Measurements from ENCODE around the gene MUC6.

GRCh38 chr11:1049911-1050580 is 13.5 kb upstream of the MUC6 start:
- no peak for TF ChIP-seq CTCF (IDR thresholded peaks at IDR 0.05 in 4 of 5, conservative IDR thresholded peaks at IDR 0.05 in 1 of 5)
- no peak for TF ChIP-seq POLR2A (IDR thresholded peaks at IDR 0.05)
